Measurements from ENCODE around the gene DNAJB11. TPM values are rescaled to one million over a fixed set of nuclear protein-coding genes. Genes with fewer than 3 reads are reported as not detected.

The DNAJB11 gene
- total and polyA plus RNA-seq, 2 of the 4 experiments (the other 2 are of a cell fraction) = 27.4 to 48.6 TPM

DNA sequence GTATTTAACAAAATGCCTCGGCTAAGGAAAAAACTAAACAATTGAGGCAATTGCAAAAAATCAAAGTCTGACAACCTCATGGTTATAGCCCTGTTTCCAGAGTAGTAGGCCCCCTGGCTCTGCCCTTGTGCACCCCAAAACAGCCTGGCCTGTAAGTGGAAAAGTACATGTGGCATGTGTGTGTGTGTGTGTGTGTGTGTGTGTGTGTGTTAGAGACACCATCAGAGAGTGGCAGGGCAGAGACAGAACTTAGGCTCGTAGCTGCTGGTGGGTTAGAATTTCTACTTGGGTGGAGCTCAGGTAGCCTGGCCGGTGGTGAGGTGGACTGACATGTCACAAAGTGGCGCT is 28.2 kb downstream of the DNAJB11 start:
- in situ Hi-C loops (cut with MboI; ENCODE audit: low sequenced_read_pairs) = no loop called here
- H2AK5ac ChIP-seq (ENCODE audit: low read depth, low read length) = no peak overlapping the region
- ATAC-seq (ENCODE audit: low read depth) (no peak), DNase-seq (no peak)
- no peaks in the 10 kb centered on the region for H3K36me3 ChIP-seq (ENCODE audit: control insufficient read depth, insufficient read depth, low read length)
- H2BK15ac ChIP-seq (ENCODE audit: low read depth, low read length) = no peak overlapping the region
- no peak overlapping the region for H3K18ac ChIP-seq (ENCODE audit: low read depth, low read length)
- no peak overlapping the region for H4K5ac ChIP-seq (ENCODE audit: low read depth, low read length)
- H3K14ac ChIP-seq (replicated peaks; ENCODE audit: low read depth, low read length) = no peak overlapping the region
- H3K27me3 ChIP-seq (ENCODE audit: control insufficient read depth, insufficient read depth, low read length) = peaks cover 5% of the 10 kb centered on the region
- H2BK5ac ChIP-seq (ENCODE audit: low read depth, low read length, poor library complexity, severe bottlenecking) = no peak overlapping the region
- H3K9me1 ChIP-seq (ENCODE audit: insufficient read depth, low read length) = no peaks in the 10 kb centered on the region
- H3K4me1 ChIP-seq (ENCODE audit: control insufficient read depth, insufficient read depth, low read length) = no peaks in the 10 kb centered on the region
- H4K20me1 ChIP-seq (ENCODE audit: insufficient read depth, low read length) = no peaks in the 10 kb centered on the region
- no peak for TF ChIP-seq MAFK (IDR thresholded peaks at IDR 0.05; ENCODE audit: low read depth, low read length)
- TF ChIP-seq NFE2L2 (IDR thresholded peaks at IDR 0.05; ENCODE audit: low read depth, low read length) = no peak
- TF ChIP-seq RCOR1 (IDR thresholded peaks at IDR 0.05; ENCODE audit: insufficient replicate concordance, low read length) = no peak
- TF ChIP-seq, protein P1, sequence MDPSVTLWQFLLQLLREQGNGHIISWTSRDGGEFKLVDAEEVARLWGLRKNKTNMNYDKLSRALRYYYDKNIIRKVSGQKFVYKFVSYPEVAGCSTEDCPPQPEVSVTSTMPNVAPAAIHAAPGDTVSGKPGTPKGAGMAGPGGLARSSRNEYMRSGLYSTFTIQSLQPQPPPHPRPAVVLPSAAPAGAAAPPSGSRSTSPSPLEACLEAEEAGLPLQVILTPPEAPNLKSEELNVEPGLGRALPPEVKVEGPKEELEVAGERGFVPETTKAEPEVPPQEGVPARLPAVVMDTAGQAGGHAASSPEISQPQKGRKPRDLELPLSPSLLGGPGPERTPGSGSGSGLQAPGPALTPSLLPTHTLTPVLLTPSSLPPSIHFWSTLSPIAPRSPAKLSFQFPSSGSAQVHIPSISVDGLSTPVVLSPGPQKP (IDR thresholded peaks at IDR 0.05; ENCODE audit: borderline replicate concordance, low read depth, low read length) = no peak
- TF ChIP-seq POLR2A (IDR thresholded peaks at IDR 0.05; ENCODE audit: low read depth, low read length) = no peak
- no peak for TF ChIP-seq SMC3 (IDR thresholded peaks at IDR 0.05; ENCODE audit: low read depth, low read length)
- no peak for TF ChIP-seq MXI1 (IDR thresholded peaks at IDR 0.05; ENCODE audit: borderline replicate concordance, low read depth, low read length)
- no peak for TF ChIP-seq CEBPB (IDR thresholded peaks at IDR 0.05; ENCODE audit: low read depth, low read length)
- no peak for TF ChIP-seq RFX5 (IDR thresholded peaks at IDR 0.05; ENCODE audit: low read depth, low read length)
- TF ChIP-seq, protein P2, sequence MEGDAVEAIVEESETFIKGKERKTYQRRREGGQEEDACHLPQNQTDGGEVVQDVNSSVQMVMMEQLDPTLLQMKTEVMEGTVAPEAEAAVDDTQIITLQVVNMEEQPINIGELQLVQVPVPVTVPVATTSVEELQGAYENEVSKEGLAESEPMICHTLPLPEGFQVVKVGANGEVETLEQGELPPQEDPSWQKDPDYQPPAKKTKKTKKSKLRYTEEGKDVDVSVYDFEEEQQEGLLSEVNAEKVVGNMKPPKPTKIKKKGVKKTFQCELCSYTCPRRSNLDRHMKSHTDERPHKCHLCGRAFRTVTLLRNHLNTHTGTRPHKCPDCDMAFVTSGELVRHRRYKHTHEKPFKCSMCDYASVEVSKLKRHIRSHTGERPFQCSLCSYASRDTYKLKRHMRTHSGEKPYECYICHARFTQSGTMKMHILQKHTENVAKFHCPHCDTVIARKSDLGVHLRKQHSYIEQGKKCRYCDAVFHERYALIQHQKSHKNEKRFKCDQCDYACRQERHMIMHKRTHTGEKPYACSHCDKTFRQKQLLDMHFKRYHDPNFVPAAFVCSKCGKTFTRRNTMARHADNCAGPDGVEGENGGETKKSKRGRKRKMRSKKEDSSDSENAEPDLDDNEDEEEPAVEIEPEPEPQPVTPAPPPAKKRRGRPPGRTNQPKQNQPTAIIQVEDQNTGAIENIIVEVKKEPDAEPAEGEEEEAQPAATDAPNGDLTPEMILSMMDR (conservative IDR thresholded peaks at IDR 0.05; ENCODE audit: low read depth, low read length) = no peak
- no peak for TF ChIP-seq CHD1 (IDR thresholded peaks at IDR 0.05; ENCODE audit: low read depth, low read length)
- TF ChIP-seq RAD21 (IDR thresholded peaks at IDR 0.05; ENCODE audit: low read length) = no peak
- TF ChIP-seq BHLHE40 (IDR thresholded peaks at IDR 0.05; ENCODE audit: low read depth, low read length) = no peak
- no peak for TF ChIP-seq FOS (IDR thresholded peaks at IDR 0.05; ENCODE audit: low read depth, low read length)
- TF ChIP-seq MAZ (IDR thresholded peaks at IDR 0.05; ENCODE audit: borderline replicate concordance, low read depth, low read length) = no peak
- TF ChIP-seq, protein P3, sequence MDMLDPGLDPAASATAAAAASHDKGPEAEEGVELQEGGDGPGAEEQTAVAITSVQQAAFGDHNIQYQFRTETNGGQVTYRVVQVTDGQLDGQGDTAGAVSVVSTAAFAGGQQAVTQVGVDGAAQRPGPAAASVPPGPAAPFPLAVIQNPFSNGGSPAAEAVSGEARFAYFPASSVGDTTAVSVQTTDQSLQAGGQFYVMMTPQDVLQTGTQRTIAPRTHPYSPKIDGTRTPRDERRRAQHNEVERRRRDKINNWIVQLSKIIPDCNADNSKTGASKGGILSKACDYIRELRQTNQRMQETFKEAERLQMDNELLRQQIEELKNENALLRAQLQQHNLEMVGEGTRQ (IDR thresholded peaks at IDR 0.05; ENCODE audit: low read depth, low read length) = no peak
- no peak overlapping the region for H3K4me3 ChIP-seq (ENCODE audit: insufficient read depth, low read depth, low read length)
- H2AFZ ChIP-seq (replicated peaks; ENCODE audit: low read length, poor library complexity) = peak overlapping the region; percentile 63
- no peak overlapping the region for H3K23ac ChIP-seq (ENCODE audit: low read depth, low read length)
- ChIA-PET CTCF (interaction anchor here (1.0 to 1.2 kb wide), 2 partner anchors 12 to 16 kb away, joined by 3 to 5 read pairs; no protein-coding TSS in a partner anchor), POLR2A (ENCODE audit: unreplicated experiment) (interaction anchor here (0.5 kb wide), 1 partner anchor 25 kb away, joined by 3 read pairs; no protein-coding TSS in a partner anchor)
- no peak overlapping the region for H3K4ac ChIP-seq (ENCODE audit: low read depth, low read length)
- no peaks in the 10 kb centered on the region for H3K79me1 ChIP-seq (ENCODE audit: low read depth in 1 of 2, low read length in 2 of 2)
- H2AK9ac ChIP-seq (replicated peaks; ENCODE audit: low read depth, low read length, poor library complexity) = no peak overlapping the region
- H2BK20ac ChIP-seq (ENCODE audit: low read depth, low read length) = no peak overlapping the region
- intact Hi-C loops (cut with micrococcal nuclease) = no loop called here
- H4K8ac ChIP-seq (ENCODE audit: low read depth in 2 of 2, low read length in 2 of 2) = no peak overlapping the region
- no peak overlapping the region for H3K56ac ChIP-seq (ENCODE audit: extremely low read depth, insufficient read depth, low read length)
- dilution Hi-C loops (cut with HindIII; ENCODE audit: low sequenced_read_pairs, unreplicated experiment) = no loop called here
- H3K27ac ChIP-seq (ENCODE audit: insufficient read depth, low read length) = no peak overlapping the region
- H4K91ac ChIP-seq (ENCODE audit: insufficient read depth, low read depth, low read length) = no peak overlapping the region
- no peak overlapping the region for H3K9ac ChIP-seq (ENCODE audit: low read depth, low read length)
- no CpG with 5 or more reads among the region's 4 CpGs for WGBS, 2 experiments (ENCODE audit: extremely low coverage in 2 of 2, insufficient read length in 1 of 2)
- no peak overlapping the region for H2BK120ac ChIP-seq (ENCODE audit: low read depth, low read length)
- BruUV-seq (replicated peaks) = no TSS peak
- H3K4me2 ChIP-seq (ENCODE audit: low read depth, low read length) = no peak overlapping the region
- no peaks in the 10 kb centered on the region for H3K9me3 ChIP-seq (ENCODE audit: control insufficient read depth, insufficient read depth, low read length)

All from IMR-90 (cell line).